Activated CD8-positive, alpha-beta memory T cell treated with anti-CD3 and anti-CD28 coated beads for 1 hour (primary cell): Measurements from ENCODE around the gene SCN3A.

Experiments used
- DNase-seq, 2 donors: peaks; one replicate each; pipeline ENCODE4 v3.0.0-alpha.2; 2020; ENCODE audit warnings: low read depth in 1 of 2; ENCODE audit errors: extremely low read depth in 1 of 2

Gene SCN3A

GRCh38 chr2:165113414-165113813 is 90.4 kb downstream of the SCN3A start:
- no peak for DNase-seq

- no peak for DNase-seq
These were observed 91.1 kb downstream of the SCN3A start for GRCh38 chr2:165112789-165113188.

GRCh38 chr2:165112133-165112573 is 91.7 kb downstream of the SCN3A start:
- DNase-seq, result no peak

- DNase-seq, result no peak
These were observed 93.5 kb downstream of the SCN3A start for GRCh38 chr2:165110394-165110793.

GRCh38 chr2:165109915-165110314 is 93.9 kb downstream of the SCN3A start:
- DNase-seq, result no peak

GRCh38 chr2:165105926-165106325 is 97.9 kb downstream of the SCN3A start:
- DNase-seq, result no peak

- no peak for DNase-seq
These were observed 115.6 kb downstream of the SCN3A start for GRCh38 chr2:165087933-165088901.

GRCh38 chr2:165086337-165086736 is 117.5 kb downstream of the SCN3A start:
- DNase-seq, result no peak

GRCh38 chr2:165083326-165083725 is 120.5 kb downstream of the SCN3A start:
- DNase-seq, result no peak

GRCh38 chr2:165082479-165082878 is 121.4 kb downstream of the SCN3A start:
- DNase-seq, result no peak

- DNase-seq, result no peak
These were observed 122.6 kb downstream of the SCN3A start for GRCh38 chr2:165081276-165081675.

- no peak for DNase-seq
These were observed 124.4 kb downstream of the SCN3A start for GRCh38 chr2:165079432-165079831.

GRCh38 chr2:165078913-165079312 is 124.9 kb downstream of the SCN3A start:
- no peak for DNase-seq

GRCh38 chr2:165074884-165075283 is 129.0 kb downstream of the SCN3A start:
- DNase-seq, result no peak

- no peak for DNase-seq
These were observed 129.5 kb downstream of the SCN3A start for GRCh38 chr2:165074323-165074722.

GRCh38 chr2:165070076-165070475 is 133.8 kb downstream of the SCN3A start:
- DNase-seq, result no peak

GRCh38 chr2:165069151-165069550 is 134.7 kb downstream of the SCN3A start:
- DNase-seq, result no peak

GRCh38 chr2:165068487-165068757 is 135.4 kb downstream of the SCN3A start:
- DNase-seq, result no peak

GRCh38 chr2:165067643-165068486 is 136.0 kb downstream of the SCN3A start:
- no peak for DNase-seq

- no peak for DNase-seq
These were observed 139.1 kb downstream of the SCN3A start for GRCh38 chr2:165064743-165065142.

GRCh38 chr2:165060411-165060810 is 143.4 kb downstream of the SCN3A start:
- DNase-seq, result no peak
